HL-60 (cell line): ENCODE results near the gene CHTOP.

Source experiments
- GABPA ChIP-seq: IDR thresholded peaks from 2 replicates; pipeline ENCODE4 v1.6.1; 2012; ENCODE audit warnings: low read depth
- POLR2AphosphoS5 ChIP-seq: IDR thresholded peaks from 2 replicates; pipeline ENCODE4 v1.6.1; 2012; ENCODE audit warnings: low read depth
- TF ChIP-seq, protein P1 (sequence below): IDR thresholded peaks from one replicate; pipeline ENCODE4 v1.5.1; 2011; ENCODE audit warnings: low read length, control low read depth, inconsistent platforms; ENCODE audit not compliant: insufficient read depth
- TF ChIP-seq, protein P2 (sequence below): IDR thresholded peaks from 2 replicates; pipeline ENCODE4 v1.6.1; 2012; ENCODE audit warnings: low read depth; ENCODE audit not compliant: insufficient replicate concordance

DNA sequence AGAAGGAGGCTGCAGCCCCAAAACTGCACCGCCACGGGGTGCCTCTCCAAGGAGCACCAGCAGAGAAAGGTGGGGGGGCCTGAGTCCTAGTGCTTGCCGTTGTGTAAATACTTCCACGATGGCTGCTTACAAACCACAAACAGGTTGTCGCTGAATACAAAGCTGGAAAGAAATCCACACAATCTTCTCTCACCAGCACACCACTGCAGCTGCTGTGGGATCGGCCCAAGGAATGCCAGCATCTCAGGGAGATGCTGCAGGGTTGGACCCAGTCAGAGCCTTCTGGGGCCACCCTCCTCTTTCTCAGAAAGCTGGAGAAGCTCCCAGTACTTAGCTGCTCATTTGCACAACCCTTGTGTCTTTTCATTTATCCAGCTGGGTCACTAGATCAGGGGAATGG, 14.7 kb upstream of the CHTOP start:
- TF ChIP-seq, protein P1, sequence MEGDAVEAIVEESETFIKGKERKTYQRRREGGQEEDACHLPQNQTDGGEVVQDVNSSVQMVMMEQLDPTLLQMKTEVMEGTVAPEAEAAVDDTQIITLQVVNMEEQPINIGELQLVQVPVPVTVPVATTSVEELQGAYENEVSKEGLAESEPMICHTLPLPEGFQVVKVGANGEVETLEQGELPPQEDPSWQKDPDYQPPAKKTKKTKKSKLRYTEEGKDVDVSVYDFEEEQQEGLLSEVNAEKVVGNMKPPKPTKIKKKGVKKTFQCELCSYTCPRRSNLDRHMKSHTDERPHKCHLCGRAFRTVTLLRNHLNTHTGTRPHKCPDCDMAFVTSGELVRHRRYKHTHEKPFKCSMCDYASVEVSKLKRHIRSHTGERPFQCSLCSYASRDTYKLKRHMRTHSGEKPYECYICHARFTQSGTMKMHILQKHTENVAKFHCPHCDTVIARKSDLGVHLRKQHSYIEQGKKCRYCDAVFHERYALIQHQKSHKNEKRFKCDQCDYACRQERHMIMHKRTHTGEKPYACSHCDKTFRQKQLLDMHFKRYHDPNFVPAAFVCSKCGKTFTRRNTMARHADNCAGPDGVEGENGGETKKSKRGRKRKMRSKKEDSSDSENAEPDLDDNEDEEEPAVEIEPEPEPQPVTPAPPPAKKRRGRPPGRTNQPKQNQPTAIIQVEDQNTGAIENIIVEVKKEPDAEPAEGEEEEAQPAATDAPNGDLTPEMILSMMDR: no peak
- no peak for TF ChIP-seq POLR2AphosphoS5
- TF ChIP-seq, protein P2, sequence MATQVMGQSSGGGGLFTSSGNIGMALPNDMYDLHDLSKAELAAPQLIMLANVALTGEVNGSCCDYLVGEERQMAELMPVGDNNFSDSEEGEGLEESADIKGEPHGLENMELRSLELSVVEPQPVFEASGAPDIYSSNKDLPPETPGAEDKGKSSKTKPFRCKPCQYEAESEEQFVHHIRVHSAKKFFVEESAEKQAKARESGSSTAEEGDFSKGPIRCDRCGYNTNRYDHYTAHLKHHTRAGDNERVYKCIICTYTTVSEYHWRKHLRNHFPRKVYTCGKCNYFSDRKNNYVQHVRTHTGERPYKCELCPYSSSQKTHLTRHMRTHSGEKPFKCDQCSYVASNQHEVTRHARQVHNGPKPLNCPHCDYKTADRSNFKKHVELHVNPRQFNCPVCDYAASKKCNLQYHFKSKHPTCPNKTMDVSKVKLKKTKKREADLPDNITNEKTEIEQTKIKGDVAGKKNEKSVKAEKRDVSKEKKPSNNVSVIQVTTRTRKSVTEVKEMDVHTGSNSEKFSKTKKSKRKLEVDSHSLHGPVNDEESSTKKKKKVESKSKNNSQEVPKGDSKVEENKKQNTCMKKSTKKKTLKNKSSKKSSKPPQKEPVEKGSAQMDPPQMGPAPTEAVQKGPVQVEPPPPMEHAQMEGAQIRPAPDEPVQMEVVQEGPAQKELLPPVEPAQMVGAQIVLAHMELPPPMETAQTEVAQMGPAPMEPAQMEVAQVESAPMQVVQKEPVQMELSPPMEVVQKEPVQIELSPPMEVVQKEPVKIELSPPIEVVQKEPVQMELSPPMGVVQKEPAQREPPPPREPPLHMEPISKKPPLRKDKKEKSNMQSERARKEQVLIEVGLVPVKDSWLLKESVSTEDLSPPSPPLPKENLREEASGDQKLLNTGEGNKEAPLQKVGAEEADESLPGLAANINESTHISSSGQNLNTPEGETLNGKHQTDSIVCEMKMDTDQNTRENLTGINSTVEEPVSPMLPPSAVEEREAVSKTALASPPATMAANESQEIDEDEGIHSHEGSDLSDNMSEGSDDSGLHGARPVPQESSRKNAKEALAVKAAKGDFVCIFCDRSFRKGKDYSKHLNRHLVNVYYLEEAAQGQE: no peak
- TF ChIP-seq GABPA: no peak
